ENCODE data around the gene CHCHD5.

- TF ChIP-seq POLR2A (IDR thresholded peaks at IDR 0.05) (no peak), CTCF (IDR thresholded peaks at IDR 0.05) (no peak), EP300 (IDR thresholded peaks at IDR 0.05) (no peak)
Observed at GRCh38 chr2:112572005-112572404, 12.4 kb upstream of the CHCHD5 start.
